ENCODE measurements around the gene CDH4.

DNA sequence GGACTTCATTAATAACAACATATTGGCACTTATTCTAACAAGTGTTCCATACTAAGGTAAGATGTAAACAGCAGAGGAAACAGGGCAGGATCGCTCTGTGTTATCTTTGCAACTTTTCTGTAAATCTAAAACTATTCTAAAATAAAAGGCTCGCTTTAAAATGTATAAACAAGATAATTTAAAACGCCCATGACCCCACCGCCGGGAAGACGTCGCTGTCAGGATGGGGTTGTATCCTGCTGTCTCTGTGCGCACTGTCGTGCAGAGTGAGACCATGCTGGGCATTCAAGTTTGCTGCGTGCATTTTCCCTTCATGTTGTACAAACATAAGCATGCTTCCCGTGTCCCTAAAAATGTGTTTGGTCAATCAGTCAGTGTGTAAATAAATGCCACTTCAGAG, 255.7 kb downstream of the CDH4 start:
- TF ChIP-seq, protein P1, sequence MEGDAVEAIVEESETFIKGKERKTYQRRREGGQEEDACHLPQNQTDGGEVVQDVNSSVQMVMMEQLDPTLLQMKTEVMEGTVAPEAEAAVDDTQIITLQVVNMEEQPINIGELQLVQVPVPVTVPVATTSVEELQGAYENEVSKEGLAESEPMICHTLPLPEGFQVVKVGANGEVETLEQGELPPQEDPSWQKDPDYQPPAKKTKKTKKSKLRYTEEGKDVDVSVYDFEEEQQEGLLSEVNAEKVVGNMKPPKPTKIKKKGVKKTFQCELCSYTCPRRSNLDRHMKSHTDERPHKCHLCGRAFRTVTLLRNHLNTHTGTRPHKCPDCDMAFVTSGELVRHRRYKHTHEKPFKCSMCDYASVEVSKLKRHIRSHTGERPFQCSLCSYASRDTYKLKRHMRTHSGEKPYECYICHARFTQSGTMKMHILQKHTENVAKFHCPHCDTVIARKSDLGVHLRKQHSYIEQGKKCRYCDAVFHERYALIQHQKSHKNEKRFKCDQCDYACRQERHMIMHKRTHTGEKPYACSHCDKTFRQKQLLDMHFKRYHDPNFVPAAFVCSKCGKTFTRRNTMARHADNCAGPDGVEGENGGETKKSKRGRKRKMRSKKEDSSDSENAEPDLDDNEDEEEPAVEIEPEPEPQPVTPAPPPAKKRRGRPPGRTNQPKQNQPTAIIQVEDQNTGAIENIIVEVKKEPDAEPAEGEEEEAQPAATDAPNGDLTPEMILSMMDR (IDR thresholded peaks at IDR 0.05): no peak
- no peak for TF ChIP-seq ZFX (IDR thresholded peaks at IDR 0.05; ENCODE audit: borderline replicate concordance)
